HFF-Myc (cell line): Measurements from ENCODE around the gene RABAC1.
A peak's percentile ranks its signal among the peaks of the same experiment; 100 is the strongest.

ENCODE experiments used
- DNase-seq: peaks from one replicate; pipeline ENCODE4 v3.0.0-alpha.2; 2011; ENCODE audit warnings: low read depth; ENCODE audit errors: extremely low read depth
- H3K4me3 ChIP-seq: replicated peaks from 2 replicates; pipeline ENCODE4 v1.5.1; 2011; ENCODE audit warnings: low read depth, mild to moderate bottlenecking, control low read depth, low read length
- TF ChIP-seq, protein P1 (sequence below): IDR thresholded peaks from 2 replicates; pipeline ENCODE4 v1.5.1; 2012; ENCODE audit warnings: mild to moderate bottlenecking, low read depth, low read length, control low read depth; ENCODE audit errors: missing control alignments

Gene RABAC1

DNA sequence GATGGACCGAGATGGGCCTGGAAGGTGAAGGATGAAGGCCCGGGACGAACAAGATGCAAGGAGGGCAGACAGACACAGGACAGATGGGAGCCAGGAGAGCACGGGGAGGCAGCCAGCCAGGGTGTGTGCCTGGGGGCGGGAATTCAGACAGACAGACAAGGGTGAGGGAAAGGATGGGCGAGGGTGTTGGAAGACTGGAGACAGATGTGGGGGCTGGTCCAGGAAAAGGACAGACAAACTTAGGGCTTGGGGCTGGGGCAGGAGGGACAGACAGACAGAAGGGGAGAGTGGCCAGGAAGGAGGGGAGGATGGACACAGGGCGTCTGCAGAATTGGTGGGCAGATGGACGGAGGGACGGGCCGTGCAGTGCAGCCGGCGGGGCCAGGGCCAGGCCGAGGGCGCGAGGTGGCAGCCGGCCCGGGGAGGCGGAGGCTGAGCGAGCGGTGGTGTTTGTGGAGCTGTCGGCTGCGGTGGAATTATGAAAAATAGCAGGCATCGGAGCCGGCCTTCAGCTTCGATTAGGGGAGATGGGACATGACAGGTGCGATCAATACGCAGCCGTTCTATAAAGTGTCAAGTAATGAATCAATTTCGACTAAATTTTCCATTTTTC is 26.3 kb downstream of the RABAC1 start:
- DNase-seq, result no peak
- no peak overlapping the region for H3K4me3 ChIP-seq
- TF ChIP-seq, protein P1, sequence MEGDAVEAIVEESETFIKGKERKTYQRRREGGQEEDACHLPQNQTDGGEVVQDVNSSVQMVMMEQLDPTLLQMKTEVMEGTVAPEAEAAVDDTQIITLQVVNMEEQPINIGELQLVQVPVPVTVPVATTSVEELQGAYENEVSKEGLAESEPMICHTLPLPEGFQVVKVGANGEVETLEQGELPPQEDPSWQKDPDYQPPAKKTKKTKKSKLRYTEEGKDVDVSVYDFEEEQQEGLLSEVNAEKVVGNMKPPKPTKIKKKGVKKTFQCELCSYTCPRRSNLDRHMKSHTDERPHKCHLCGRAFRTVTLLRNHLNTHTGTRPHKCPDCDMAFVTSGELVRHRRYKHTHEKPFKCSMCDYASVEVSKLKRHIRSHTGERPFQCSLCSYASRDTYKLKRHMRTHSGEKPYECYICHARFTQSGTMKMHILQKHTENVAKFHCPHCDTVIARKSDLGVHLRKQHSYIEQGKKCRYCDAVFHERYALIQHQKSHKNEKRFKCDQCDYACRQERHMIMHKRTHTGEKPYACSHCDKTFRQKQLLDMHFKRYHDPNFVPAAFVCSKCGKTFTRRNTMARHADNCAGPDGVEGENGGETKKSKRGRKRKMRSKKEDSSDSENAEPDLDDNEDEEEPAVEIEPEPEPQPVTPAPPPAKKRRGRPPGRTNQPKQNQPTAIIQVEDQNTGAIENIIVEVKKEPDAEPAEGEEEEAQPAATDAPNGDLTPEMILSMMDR, result no peak

DNA sequence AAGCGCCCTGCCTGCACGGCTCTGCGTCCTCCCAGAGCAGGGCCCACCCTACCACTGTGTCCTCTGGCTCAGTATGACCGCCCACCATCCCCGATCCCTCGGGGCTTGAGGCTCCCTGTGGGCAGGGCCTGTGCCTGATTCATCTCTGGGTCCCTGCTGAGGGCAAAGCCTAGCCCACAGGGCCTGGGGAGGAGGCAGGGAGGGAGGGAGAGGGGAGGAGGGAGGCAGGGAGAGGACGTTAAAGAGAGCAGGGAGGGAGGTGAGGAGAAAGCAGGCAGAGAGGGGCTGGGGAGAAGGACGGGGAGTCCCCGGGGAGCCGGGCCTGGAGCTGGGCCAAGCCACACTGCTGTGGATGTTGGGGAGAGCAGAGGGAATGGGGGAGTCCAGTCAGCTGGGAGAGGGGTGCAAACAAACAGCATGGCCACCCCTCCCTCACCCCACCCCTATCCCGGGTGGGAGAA is 26.8 kb downstream of the RABAC1 start:
- DNase-seq, result no peak
- TF ChIP-seq, protein P1, result no peak
- no peak overlapping the region for H3K4me3 ChIP-seq

DNA sequence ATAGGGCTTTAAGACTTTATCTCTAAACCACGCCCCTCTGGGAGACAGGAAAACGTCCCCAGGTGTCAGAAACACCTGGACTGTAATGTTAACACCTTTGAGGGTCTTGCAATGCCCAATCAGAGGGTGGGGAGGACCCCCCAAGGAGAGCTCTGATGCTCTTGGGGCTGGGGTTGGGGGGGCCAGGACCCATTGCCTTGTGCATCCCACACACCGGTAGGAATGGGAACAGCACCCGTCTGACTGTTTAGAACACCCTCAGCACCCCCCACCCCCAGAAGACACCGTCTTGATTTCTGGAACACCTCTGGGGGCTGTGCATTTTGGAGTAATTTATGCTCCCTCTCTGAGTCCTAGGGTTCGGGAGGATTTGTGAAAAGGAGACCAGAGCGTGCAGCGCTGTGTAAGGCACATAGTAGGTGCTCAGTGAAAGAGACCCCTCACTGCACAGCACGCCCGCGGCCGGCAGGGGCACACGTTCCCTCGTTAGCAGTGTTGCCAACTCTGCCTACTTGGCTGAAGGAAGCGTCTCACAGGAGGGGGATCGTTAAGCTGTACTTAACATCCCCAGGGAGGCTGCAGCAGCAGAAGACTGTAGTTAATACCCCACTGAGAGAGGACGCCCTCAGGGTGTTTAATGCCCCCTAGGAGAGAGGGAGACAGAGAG is 28.1 kb downstream of the RABAC1 start:
- DNase-seq, result no peak
- TF ChIP-seq, protein P1, result peak; percentile 55
- no peak overlapping the region for H3K4me3 ChIP-seq

DNA sequence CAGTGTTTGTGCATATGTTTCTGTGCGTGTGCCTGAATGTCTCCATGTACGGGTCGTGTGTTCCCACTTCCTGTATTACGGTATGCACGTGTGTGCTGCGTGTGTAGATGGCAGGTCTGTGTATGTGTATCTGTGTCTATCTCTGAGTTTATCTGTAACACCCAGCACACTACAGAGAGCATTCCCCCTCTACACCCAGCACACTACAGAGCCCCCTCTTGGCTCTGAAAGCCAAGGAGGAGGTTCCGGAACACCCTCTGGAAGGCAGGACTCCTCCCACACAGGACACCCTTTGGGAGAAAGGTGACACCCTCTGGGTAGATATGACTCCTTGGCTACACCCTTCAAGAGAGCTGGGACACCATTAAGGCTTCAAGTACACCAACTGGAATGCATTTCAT is 28.8 kb downstream of the RABAC1 start:
- DNase-seq, result no peak
- H3K4me3 ChIP-seq, result no peak overlapping the region
- TF ChIP-seq, protein P1, result no peak

DNA sequence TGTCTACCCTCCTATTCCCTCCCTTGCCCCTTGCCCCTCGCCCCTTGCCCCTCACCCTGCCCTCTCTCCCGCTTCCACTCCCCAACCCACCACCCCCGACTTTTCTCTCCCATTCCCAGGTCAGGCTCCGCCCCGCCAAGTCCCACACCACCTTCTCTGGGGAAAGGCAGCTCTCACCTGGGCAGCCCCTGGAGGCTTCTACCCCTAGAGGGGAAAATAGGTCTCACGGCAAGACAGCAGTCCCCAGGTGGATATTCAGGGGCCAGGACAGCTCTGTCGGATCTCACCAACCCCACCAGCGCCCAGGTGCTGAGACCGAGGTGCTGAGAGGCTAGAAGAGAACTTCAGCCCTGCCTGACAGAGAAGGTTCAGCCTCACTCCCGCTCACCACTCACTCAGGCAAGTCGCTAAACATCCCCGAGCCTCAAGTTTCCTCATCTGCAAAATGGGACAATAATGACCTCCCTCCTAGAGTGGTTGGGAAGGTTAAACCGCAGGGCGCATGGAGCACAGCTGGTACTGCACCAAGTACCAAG is 29.5 kb downstream of the RABAC1 start:
- H3K4me3 ChIP-seq, result no peak overlapping the region
- TF ChIP-seq, protein P1, result no peak
- no peak for DNase-seq

DNA sequence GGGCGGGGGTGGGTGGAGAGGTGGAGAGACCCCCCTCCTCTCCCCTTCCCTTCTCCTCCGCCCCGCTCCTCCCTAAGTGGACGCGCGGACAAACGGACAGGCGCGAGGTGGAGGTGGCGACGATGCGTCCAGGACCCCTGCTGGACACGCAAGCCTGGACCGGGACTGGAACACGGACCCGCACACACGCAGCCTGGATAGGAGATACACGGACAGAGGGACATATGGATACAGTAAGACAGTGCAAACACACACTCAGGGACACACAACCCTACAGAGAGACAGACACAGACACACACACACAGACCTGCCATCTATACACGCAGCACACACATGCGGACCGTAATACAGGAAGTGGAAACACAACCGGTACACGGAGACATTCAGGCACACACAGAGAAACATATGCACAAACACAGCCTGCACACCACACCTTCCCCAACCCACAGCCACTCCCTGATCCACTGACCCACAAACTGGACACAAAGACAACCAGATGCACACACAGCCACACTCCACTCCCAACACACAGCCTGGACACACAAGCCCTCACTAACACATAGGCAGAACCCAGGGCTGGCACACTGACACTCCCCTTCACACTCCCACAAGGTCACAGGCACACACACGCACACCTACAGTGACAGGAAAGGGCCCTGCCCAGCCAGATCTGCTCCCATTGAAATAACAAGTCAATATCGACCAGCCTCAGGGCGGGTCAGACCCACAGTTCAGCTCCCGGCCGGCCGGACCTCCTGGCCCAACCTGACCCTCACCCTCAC is 30.2 kb downstream of the RABAC1 start:
- TF ChIP-seq, protein P1, result no peak
- DNase-seq, result no peak
- H3K4me3 ChIP-seq, result peak overlapping the region; percentile 28
